ENCODE results near the gene CPNE4.
"Not testable (repeated sequence)": the region's sequence is repeated elsewhere in the genome, so short reads cannot be mapped to it uniquely, and the experiment has no call there.

CPNE4 gene

GRCh38 chr3:132016061-132017041 is 18.5 kb downstream of the CPNE4 start:
- DNase-seq (ENCODE audit: low read depth), result no peak

DNA sequence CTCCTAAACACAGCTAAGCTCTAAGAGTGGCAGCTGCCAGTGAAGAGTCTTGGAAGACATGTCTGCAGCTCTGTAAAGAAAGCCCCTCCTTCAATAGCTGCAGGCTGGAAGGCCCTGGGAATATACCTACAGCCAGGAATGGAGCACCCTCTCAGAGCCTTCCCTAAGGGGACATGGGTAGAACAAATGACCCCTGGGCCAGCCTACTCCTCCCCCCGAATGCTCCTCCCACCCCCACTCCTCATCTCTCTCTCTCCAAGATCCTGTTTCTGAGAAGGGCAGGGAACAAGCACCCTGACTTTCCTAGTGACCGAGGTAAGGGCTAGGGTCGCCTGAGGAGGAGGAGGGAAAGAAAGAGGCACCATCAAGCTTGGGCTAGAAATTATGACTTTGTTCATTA is 20.7 kb downstream of the CPNE4 start:
- no peak for DNase-seq (ENCODE audit: low read depth)

- DNase-seq (ENCODE audit: low read depth), result no peak
These were observed 25.6 kb downstream of the CPNE4 start for GRCh38 chr3:132009241-132009640.

GRCh38 chr3:132008837-132009236 is 26.0 kb downstream of the CPNE4 start:
- no peak for DNase-seq (ENCODE audit: low read depth)

DNA sequence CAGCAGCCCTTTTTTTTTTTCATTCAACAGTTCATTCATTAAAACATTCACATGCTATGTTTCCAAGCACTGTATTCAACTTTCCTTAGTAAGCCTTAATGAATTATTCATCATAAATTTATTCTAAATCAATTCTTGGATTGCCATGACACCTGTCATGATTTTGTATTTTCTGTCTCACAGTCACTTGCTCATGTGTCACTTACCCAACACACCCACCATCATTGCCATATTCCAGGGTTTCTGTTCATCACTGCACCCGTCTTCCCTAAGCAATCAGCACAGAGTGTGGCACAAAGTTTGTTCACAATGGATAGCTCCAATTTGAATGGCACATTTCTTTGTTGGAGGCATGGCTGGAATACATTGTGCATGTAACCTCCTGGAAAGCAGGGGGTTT is 27.2 kb downstream of the CPNE4 start:
- DNase-seq (ENCODE audit: low read depth), result no peak

GRCh38 chr3:132006605-132007204 is 28.1 kb downstream of the CPNE4 start:
- DNase-seq (ENCODE audit: low read depth), result no peak

DNA sequence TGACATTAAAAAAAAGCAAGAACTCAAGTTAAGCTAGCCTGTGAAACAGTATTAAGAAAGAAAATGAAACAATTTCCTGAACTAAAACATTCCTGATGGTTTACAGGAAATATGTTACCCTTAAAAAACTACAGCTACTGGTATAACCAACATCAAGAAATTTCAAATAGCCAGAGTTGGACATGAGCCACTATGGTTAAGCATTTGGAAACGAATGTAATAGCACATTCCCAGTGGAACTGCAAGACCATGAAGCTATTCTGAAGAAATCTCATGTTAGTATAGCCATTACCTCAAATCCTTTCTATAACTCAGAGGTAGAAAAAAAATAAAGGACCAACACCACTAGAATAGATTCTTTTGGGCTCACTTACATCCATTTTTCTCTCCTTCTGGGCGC is 30.2 kb downstream of the CPNE4 start:
- DNase-seq (ENCODE audit: low read depth), result peak; percentile 67

GRCh38 chr3:132003685-132004084 is 31.1 kb downstream of the CPNE4 start:
- DNase-seq (ENCODE audit: low read depth), result no peak

- DNase-seq (ENCODE audit: low read depth), result no peak
These were observed 32.8 kb downstream of the CPNE4 start for GRCh38 chr3:132001999-132002398.

DNA sequence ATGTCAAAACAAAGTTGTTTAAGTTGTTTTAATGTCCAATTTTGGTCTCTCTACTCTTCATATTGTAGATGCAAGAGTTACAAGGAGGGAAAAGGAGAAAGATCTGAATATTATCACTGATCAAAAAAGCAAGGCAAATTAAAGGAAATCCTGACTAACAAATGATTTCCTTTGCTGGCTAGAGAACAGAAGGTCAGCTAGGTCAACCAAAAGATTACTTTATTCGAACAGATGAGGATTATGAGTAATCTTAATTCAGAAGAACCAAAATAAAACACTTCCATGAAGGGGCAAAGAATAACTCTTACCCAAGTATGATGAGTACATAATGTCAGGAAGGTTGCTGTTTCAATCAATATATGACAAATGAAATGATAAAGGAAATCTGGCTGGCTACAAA is 33.8 kb downstream of the CPNE4 start:
- DNase-seq (ENCODE audit: low read depth), result no peak

GRCh38 chr3:131998027-131998426 is 36.8 kb downstream of the CPNE4 start:
- DNase-seq (ENCODE audit: low read depth), result no peak

DNA sequence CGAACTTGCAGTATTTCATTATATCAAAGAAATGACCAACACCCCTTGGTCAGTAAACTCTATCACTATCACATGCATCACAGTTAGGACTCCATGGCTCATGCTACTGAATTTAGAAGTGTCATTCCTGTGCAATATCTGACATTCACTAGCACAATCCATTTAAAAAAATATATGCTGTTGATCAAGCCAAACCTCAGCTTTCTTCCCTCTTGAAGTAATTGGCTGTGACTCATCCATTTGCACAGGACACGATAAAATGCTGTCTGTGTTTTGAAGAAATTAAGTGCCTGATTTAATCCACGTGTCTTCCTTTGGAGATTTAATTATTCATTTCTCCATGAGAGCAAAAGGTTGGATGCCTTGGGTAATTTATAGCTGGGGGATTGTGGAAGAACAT is 38.9 kb downstream of the CPNE4 start:
- DNase-seq (ENCODE audit: low read depth), result no peak

DNA sequence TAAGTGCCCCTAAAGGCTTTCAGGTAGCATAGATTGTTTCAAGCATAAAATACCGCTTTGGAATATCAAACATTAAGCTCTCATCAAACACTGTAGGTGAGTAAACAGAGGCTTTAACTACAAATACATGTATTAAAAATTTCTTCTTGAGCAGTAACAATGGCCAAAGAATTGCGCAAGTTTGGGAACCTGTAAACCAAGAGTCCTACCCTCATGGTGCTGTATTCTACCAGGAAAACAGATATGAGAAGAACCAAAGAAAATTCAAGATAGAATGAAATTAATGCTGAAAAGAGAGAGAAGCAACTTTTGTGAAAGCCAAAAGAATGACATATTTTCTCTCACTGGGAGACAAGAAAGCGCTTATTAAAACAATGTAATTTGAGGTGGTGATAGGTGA is 45.5 kb downstream of the CPNE4 start:
- DNase-seq (ENCODE audit: low read depth), result no peak

GRCh38 chr3:131988209-131988608 is 46.6 kb downstream of the CPNE4 start:
- no peak for DNase-seq (ENCODE audit: low read depth)

DNA sequence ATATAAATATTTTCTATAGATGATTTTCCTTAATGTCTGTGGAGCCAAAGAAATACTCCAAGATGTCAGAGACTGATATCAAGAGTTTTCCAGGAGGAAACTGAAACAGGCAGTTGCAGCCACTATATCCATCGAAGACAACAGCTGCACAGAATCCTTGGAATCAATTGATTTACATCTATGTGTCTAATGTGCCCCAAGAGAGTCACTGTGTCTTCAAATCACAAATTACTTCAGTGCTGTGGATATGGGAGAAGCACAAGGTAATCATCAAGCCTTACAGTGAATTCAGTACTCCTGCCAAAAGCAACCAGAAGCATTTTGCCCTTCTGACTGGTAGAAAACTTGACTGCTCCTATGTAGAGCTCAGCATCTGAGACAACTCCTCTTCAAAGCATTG is 51.1 kb downstream of the CPNE4 start:
- DNase-seq (ENCODE audit: low read depth), result no peak

GRCh38 chr3:131981323-131981722 is 53.5 kb downstream of the CPNE4 start:
- DNase-seq (ENCODE audit: low read depth), result no peak

GRCh38 chr3:131976448-131976847 is 58.4 kb downstream of the CPNE4 start:
- no peak for DNase-seq (ENCODE audit: low read depth)

- no peak for DNase-seq (ENCODE audit: low read depth)
These were observed 59.8 kb downstream of the CPNE4 start for GRCh38 chr3:131975047-131975446.

GRCh38 chr3:131973731-131974130 is 61.1 kb downstream of the CPNE4 start:
- no peak for DNase-seq (ENCODE audit: low read depth)

GRCh38 chr3:131972550-131972949 is 62.3 kb downstream of the CPNE4 start:
- DNase-seq (ENCODE audit: low read depth), result no peak

DNA sequence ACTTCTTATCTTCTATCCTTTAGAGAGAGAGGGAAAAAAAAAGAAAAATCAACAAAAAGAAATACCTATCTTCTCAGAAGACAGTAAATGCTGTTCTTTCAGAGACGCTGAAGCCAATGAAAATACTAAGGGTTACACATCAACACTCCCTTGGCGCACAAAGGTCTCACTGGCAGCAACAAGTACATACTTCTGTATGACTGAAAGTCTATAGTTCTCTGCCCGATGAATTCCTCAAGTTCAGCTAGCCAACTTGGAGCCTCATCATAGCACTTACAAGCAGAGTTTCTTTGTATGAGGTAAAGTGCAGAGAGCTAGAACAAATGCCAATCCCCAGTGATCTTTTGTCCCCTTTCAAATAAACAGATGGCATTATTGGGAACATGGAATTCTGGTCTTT is 62.7 kb downstream of the CPNE4 start:
- DNase-seq (ENCODE audit: low read depth), result no peak

DNA sequence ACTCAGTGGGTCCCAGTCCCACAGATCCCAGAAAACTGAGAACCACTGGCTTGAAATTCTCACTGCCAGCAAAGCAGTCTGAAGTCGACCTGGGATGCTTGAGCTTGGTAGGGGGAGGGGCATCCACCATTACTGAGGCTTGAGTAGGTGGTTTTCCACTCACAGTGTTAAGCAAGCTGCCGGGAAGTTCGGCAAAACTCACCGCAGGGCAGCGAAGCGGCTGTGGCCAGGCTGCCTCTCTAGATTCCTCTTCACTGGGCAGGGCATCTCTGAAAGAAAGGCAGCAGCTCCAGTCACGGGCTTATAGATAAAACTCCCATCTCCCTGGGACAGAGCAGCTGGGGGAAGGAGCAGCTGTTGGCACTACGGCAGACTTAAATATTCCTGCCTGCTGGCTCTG is 71.4 kb downstream of the CPNE4 start:
- DNase-seq (ENCODE audit: low read depth), result not testable (repeated sequence)

GRCh38 chr3:131962982-131963381 is 71.8 kb downstream of the CPNE4 start:
- no peak for DNase-seq (ENCODE audit: low read depth)

GRCh38 chr3:131960324-131960723 is 74.5 kb downstream of the CPNE4 start:
- DNase-seq (ENCODE audit: low read depth), result no peak

Data from non-pigmented ciliary epithelial cell (primary cell).